ENCODE results near the gene SCN4A. TPM values are rescaled to one million over a fixed set of nuclear protein-coding genes. Genes with fewer than 3 reads are reported as not detected.
A peak's percentile ranks its signal among the peaks of the same experiment; 100 is the strongest.

SCN4A gene
- total RNA-seq, 1 donor from 2014 or later: 1.8 TPM

- Histone ChIP-seq H3K9ac (no peak overlapping the region), H3F3A (ENCODE audit: low read depth) (no peaks in the 10 kb centered on the region), H3K4me2 (no peak overlapping the region), H3K9me3 (ENCODE audit: low read depth) (no peaks in the 10 kb centered on the region), H3K79me2 (ENCODE audit: low read depth) (no peaks in the 10 kb centered on the region), H2AFZ (replicated peaks) (no peak overlapping the region), H3K4me3 (no peak overlapping the region), H3K4me1 (peaks cover 13% of the 10 kb centered on the region), H3K36me3 (no peaks in the 10 kb centered on the region), H3K27me3 (peaks cover 5% of the 10 kb centered on the region), H4K20me1 (ENCODE audit: low read depth) (no peaks in the 10 kb centered on the region), H3K27ac (no peak overlapping the region)
- DNase-seq (ENCODE audit: low spot score): no peak
- no peak overlapping the region for H3K4me3 Mint-ChIP-seq
- TF ChIP-seq EZH2 (IDR thresholded peaks at IDR 0.05) (no peak), EZH2phosphoT487 (IDR thresholded peaks at IDR 0.05) (no peak)
- TF ChIP-seq, protein P1, sequence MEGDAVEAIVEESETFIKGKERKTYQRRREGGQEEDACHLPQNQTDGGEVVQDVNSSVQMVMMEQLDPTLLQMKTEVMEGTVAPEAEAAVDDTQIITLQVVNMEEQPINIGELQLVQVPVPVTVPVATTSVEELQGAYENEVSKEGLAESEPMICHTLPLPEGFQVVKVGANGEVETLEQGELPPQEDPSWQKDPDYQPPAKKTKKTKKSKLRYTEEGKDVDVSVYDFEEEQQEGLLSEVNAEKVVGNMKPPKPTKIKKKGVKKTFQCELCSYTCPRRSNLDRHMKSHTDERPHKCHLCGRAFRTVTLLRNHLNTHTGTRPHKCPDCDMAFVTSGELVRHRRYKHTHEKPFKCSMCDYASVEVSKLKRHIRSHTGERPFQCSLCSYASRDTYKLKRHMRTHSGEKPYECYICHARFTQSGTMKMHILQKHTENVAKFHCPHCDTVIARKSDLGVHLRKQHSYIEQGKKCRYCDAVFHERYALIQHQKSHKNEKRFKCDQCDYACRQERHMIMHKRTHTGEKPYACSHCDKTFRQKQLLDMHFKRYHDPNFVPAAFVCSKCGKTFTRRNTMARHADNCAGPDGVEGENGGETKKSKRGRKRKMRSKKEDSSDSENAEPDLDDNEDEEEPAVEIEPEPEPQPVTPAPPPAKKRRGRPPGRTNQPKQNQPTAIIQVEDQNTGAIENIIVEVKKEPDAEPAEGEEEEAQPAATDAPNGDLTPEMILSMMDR (IDR thresholded peaks at IDR 0.05): no peak
- peaks cover 11% of the 10 kb centered on the region for H3K27me3 Mint-ChIP-seq (ENCODE audit: insufficient read depth, low read depth)
- H3K9me3 Mint-ChIP-seq: no peaks in the 10 kb centered on the region
- no peak overlapping the region for H3K27ac Mint-ChIP-seq
- no peaks in the 10 kb centered on the region for H3K36me3 Mint-ChIP-seq
- peaks cover 22% of the 10 kb centered on the region for H3K4me1 Mint-ChIP-seq
Observed at GRCh38 chr17:64004218-64004770, 31.6 kb upstream of the SCN4A start.

DNA sequence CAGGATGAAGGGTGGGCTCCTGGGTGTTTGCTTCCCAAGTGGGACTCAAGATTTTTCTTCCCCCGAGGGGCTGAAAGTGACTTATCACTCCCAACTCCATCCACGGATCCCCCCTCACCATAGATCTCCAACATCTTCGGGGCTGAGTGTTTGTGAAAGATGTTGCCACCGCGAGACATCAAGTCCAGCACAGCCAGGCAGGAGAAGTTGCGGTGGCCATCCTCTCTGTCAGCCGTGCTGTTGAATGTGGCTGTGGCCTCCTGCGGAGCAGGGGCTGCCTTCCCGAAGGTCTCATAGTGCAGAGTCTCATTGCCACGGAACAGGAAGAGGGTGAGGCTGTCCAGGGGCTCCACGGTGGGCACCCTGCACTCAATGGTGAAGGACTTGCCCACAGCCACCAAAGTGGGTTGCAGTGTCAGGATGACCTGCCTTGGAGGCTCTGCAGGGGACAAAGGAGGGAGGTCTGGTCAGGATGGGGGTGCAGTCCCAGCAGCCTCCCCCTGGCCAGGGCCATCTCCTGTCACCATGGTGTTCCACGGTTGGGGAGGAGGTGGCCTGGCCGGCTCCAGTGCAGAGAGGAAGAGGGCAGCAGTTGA lies 30.9 kb upstream of the SCN4A start:
- Histone ChIP-seq H3K4me2 (no peak overlapping the region), H3K4me3 (no peak overlapping the region), H3K79me2 (ENCODE audit: low read depth) (no peaks in the 10 kb centered on the region), H3K27ac (no peak overlapping the region), H2AFZ (replicated peaks) (no peak overlapping the region), H3F3A (ENCODE audit: low read depth) (no peaks in the 10 kb centered on the region), H3K27me3 (peaks cover 12% of the 10 kb centered on the region), H3K36me3 (no peaks in the 10 kb centered on the region), H3K4me1 (peaks cover 12% of the 10 kb centered on the region), H3K9me3 (ENCODE audit: low read depth) (no peaks in the 10 kb centered on the region), H4K20me1 (ENCODE audit: low read depth) (no peaks in the 10 kb centered on the region), H3K9ac (no peak overlapping the region)
- peak; percentile 0 for DNase-seq (ENCODE audit: low spot score)
- Mint-ChIP-seq H3K4me1 (peaks cover 23% of the 10 kb centered on the region), H3K4me3 (no peak overlapping the region), H3K36me3 (no peaks in the 10 kb centered on the region), H3K27me3 (ENCODE audit: insufficient read depth, low read depth) (peaks cover 12% of the 10 kb centered on the region), H3K9me3 (no peaks in the 10 kb centered on the region), H3K27ac (no peak overlapping the region)
- no peak for TF ChIP-seq EZH2 (IDR thresholded peaks at IDR 0.05)
- TF ChIP-seq, protein P1 (IDR thresholded peaks at IDR 0.05): no peak
- no peak for TF ChIP-seq EZH2phosphoT487 (IDR thresholded peaks at IDR 0.05)

- no peak overlapping the region for H3K4me2 ChIP-seq
- no peaks in the 10 kb centered on the region for H3K79me2 ChIP-seq (ENCODE audit: low read depth)
- TF ChIP-seq, protein P1 (IDR thresholded peaks at IDR 0.05): no peak
- TF ChIP-seq EZH2phosphoT487 (IDR thresholded peaks at IDR 0.05): no peak
- Mint-ChIP-seq H3K4me3 (no peak overlapping the region), H3K9me3 (no peaks in the 10 kb centered on the region), H3K36me3 (no peaks in the 10 kb centered on the region), H3K4me1 (peaks cover 20% of the 10 kb centered on the region), H3K27ac (no peak overlapping the region), H3K27me3 (ENCODE audit: insufficient read depth, low read depth) (peaks cover 12% of the 10 kb centered on the region)
- no peaks in the 10 kb centered on the region for H3F3A ChIP-seq (ENCODE audit: low read depth)
- no peak overlapping the region for H3K27ac ChIP-seq
- H3K27me3 ChIP-seq: peaks cover 19% of the 10 kb centered on the region
- H4K20me1 ChIP-seq (ENCODE audit: low read depth): no peaks in the 10 kb centered on the region
- DNase-seq (ENCODE audit: low spot score): peak; percentile 1
- H3K9me3 ChIP-seq (ENCODE audit: low read depth): no peaks in the 10 kb centered on the region
- H3K9ac ChIP-seq: no peak overlapping the region
- H3K36me3 ChIP-seq: no peaks in the 10 kb centered on the region
- no peak overlapping the region for H3K4me3 ChIP-seq
- H2AFZ ChIP-seq (replicated peaks): no peak overlapping the region
- peaks cover 8% of the 10 kb centered on the region for H3K4me1 ChIP-seq
Observed at GRCh38 chr17:64002658-64003525, 30.2 kb upstream of the SCN4A start.

Measured in neural progenitor cell (in vitro differentiated cells).